AG09309 (cell line): ENCODE results near the gene SDK1.

Experiments
- DNase-seq: peaks from one replicate; pipeline ENCODE4 v3.0.0-alpha.2; 2010; ENCODE audit warnings: low read depth
- H3K4me3 ChIP-seq: 2 replicates; pipeline ENCODE4 v1.5.1; 2011; ENCODE audit warnings: mild to moderate bottlenecking, low read depth, low read length, moderate library complexity; ENCODE audit not compliant: control insufficient read depth
- TF ChIP-seq, protein P1 (sequence below): IDR thresholded peaks from 2 replicates; pipeline ENCODE4 v1.5.1; 2011; ENCODE audit warnings: mild to moderate bottlenecking, low read depth, low read length, inconsistent platforms; ENCODE audit not compliant: insufficient read depth, control insufficient read depth; ENCODE audit errors: missing control alignments

The SDK1 gene

DNA sequence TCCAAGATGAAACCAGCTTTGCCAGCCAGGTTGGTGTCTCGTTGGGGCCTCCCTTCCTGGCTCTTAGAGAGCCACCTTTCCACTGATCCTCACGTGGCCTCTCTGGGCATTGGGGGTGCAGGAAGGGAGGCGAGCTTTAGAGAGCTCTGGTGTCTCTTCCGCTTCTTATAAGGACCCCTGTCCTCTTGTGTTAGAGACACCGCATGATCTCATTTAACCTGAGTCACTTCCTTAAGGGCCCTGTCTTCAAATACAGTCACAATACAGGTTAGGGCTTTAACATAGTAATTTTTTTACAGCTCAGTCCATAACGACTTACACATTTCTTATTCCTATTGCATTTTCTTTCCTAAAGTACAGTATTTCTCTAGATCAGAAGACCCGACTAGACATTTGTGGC, 535.8 kb downstream of the SDK1 start:
- TF ChIP-seq, protein P1, sequence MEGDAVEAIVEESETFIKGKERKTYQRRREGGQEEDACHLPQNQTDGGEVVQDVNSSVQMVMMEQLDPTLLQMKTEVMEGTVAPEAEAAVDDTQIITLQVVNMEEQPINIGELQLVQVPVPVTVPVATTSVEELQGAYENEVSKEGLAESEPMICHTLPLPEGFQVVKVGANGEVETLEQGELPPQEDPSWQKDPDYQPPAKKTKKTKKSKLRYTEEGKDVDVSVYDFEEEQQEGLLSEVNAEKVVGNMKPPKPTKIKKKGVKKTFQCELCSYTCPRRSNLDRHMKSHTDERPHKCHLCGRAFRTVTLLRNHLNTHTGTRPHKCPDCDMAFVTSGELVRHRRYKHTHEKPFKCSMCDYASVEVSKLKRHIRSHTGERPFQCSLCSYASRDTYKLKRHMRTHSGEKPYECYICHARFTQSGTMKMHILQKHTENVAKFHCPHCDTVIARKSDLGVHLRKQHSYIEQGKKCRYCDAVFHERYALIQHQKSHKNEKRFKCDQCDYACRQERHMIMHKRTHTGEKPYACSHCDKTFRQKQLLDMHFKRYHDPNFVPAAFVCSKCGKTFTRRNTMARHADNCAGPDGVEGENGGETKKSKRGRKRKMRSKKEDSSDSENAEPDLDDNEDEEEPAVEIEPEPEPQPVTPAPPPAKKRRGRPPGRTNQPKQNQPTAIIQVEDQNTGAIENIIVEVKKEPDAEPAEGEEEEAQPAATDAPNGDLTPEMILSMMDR: no peak
- no peak overlapping the region for H3K4me3 ChIP-seq
- DNase-seq: no peak

DNA sequence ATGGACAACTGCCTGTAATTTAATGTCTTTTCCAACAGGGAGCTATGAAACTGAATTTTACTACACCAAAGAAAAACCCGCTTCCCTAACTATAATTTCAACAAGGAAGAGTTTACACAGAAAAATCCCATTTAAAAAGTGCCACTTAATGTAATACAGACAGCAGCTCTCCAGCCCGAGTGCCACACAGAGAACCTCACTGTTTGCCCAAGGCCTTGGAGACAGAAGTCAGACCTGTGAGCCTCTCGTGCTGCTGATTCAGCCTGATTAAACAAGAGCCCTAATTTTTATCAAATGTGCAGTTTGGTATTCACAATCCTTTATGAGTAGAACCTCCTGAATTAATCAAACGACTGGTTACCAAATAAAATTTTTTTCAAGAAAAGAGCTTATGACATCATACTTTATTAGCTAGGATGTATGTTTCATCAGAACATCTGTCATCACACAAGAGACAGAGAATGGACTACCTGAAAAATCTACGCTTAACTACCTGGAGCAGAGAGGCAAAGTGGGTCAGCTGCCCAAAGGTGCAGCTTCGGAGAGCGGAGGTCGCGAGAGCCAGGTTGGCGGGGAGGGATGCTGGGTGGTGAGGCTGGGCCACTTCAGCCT, 543.6 kb downstream of the SDK1 start:
- TF ChIP-seq, protein P1: no peak
- DNase-seq: no peak

DNA sequence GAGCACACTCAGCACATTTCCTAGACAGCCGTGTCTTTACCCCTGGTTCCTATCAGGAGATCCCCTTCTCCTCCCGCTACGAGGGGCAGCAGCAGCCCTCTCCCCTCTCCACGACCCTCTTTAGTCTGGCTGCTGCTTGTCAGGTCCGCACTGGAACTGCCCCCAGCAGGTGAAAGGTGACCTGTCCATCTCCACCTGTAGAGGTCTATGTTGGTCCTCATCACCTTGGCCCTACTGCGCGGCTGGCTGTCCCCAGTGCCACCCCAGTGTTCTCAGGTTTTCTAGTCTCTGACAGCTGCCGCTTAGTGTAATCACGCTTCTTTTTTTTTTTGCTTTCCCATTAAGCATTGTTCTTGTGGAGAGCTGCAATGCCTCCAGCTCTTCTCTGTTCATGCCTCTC, 545.7 kb downstream of the SDK1 start:
- H3K4me3 ChIP-seq: no peak overlapping the region
- DNase-seq: no peak
- TF ChIP-seq, protein P1: no peak

More for the DNA sequence above, 543.6 kb downstream of the SDK1 start:
- no peak overlapping the region for H3K4me3 ChIP-seq

DNA sequence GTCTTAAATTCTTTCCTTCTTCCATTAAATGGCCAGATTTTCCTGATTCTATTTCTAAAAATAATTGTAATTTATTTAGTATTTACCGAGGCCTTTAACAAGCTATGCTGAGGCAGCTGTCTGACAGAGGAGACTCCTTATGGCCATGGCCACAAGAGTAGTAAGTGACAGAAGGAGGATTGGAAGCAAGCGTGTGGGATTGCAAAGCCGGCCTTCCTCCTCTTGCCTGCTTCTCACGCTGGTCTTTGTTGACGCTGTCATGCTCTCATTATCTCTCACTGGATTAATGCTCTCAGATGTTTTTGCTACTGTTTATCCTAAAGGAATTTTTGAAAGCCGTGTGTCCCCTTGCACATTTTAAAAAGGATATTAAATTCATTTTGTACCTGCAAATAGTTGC, 546.3 kb downstream of the SDK1 start:
- DNase-seq: no peak
- H3K4me3 ChIP-seq: no peak overlapping the region
- TF ChIP-seq, protein P1: no peak

DNA sequence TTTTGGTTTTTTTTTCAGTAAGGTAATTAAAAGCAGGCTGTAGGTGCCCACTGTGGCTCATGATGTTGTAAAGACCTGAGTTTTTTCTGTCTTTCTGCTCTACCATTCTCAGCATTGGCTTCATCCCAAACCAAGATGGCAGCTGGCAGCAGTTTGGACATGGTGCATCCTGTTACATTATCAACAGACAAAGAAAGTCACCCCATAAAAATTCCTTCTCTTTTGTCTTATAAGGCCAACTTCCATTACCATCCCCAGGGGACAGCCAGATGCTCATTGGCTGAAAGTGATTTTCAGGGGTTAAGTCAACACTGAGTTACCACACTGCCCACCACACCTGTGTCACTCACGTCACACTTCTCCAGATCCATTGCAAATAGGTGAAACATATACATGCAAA, 558.4 kb downstream of the SDK1 start:
- TF ChIP-seq, protein P1: no peak
- H3K4me3 ChIP-seq: no peak overlapping the region
- DNase-seq: no peak

DNA sequence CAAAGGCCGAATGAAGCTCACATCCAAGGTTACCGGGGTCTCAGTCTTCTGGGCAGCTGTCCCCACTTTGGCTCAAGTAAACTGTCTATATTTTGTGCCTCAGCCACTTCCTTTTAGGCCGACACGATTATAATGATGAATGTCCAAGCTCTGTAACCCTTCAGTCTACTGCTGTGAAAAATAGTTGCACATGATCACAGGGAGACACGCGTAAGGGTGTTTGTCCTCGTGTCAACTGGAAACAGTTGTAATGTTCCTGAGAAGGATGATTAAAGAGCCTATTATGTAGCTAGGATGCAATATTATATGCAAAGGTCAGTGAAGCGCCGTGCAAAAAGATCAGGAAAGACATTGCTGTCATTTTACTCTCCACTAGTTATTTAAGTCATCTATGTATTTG, 559.9 kb downstream of the SDK1 start:
- H3K4me3 ChIP-seq: no peak overlapping the region
- DNase-seq: no peak
- TF ChIP-seq, protein P1: no peak

DNA sequence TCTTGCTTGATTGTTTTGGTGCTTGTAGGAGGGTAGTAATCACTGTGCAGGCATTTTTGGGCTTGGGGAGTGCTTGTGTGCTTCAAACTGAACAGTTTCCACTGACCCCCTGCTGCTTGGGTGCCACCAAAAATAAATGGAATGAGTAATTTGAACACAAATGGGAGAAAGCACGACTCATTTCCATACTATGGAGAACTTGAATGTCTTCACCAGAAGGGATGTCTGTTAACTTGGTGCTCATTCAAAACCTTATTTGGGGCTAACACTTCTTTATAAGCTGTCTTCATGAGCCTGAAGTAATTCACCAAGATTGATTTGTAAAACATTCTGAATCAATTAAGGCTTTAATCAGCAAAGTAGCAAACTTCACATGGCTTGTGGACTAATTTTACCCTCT, 560.3 kb downstream of the SDK1 start:
- H3K4me3 ChIP-seq: no peak overlapping the region
- TF ChIP-seq, protein P1: no peak
- no peak for DNase-seq
